HG03060 (cell line): Measurements from ENCODE around the gene CD68.

Source experiments
- ATAC-seq: cut with Tn5 transposase; IDR thresholded peaks from one replicate; pipeline ENCODE4 v1.9.1; 2021; ENCODE audit warnings: low read depth, moderate number of reproducible peaks; ENCODE audit not compliant: unreplicated experiment

The CD68 gene, protein sequence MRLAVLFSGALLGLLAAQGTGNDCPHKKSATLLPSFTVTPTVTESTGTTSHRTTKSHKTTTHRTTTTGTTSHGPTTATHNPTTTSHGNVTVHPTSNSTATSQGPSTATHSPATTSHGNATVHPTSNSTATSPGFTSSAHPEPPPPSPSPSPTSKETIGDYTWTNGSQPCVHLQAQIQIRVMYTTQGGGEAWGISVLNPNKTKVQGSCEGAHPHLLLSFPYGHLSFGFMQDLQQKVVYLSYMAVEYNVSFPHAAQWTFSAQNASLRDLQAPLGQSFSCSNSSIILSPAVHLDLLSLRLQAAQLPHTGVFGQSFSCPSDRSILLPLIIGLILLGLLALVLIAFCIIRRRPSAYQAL

DNA sequence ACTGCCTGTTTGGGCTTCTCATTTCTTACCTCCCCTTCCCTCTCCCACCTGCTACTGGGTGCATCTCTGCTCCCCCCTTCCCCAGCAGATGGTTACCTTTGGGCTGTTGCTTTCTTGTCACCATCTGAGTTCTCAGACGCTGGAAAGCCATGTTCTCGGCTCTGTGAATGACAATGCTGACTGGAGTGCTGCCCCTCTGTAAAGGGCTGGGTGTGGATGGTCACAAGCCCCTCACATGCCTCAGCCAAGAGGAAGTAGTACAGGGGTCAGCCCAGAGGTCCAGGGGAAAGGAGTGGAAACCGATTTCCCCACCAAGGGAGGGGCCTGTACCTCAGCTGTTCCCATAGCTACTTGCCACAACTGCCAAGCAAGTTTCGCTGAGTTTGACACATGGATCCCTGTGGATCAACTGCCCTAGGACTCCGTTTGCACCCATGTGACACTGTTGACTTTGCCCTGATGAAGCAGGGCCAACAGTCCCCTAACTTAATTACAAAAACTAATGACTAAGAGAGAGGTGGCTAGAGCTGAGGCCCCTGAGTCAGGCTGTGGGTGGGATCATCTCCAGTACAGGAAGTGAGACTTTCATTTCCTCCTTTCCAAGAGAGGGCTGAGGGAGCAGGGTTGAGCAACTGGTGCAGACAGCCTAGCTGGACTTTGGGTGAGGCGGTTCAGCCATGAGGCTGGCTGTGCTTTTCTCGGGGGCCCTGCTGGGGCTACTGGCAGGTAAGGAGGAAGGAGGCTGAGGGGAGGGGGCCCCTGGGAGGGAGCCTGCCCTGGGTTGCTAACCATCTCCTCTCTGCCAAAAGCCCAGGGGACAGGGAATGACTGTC, at the start of gene CD68:
Gene CD68 (plus strand): TSS at position 638 of the 833 bp plus-strand sequence. CDS start 40 bp downstream, at position 678.
- ATAC-seq: peak; percentile 30

DNA sequence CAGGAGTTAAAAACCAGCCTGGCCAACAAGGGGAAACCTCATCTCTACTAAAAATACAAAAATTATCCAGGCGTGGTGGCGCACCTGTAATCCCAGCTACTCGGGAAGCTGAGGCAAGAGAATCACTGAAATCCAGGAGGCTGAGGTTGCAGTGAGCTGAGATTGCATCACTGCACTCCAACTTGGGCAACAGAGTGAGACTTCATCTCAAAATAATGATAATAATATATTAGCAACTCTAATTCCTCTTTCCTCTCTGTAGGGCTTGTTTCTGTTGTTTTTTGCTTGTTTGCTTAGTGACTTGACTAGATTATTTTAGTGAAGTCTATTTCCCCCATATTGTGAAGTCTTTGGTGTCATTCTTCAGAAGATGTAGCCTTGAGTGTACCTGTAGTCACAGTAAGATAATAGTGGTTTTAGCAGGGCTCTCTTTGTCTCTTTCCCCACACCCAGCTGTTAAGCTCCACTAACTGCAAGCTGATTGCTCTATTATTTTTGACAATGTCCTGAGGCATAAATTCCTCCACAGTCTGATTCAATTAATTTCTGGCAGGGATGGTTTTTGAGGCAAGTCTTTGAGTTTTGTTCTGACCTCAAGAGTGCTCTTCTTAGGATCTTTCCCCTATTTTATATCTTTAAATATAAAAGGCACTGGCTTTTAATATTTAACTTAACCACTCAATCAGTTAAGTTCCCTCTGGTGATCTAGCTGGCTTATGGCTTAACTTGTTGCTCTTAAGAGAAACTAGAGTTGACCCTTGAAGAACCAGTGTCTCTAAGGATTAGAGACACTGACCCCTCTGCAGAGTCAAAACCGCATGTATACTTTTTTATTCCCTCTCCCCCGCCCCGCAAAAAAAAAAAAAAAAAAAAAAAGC, 49.2 kb upstream of the CD68 start:
- ATAC-seq: no peak

DNA sequence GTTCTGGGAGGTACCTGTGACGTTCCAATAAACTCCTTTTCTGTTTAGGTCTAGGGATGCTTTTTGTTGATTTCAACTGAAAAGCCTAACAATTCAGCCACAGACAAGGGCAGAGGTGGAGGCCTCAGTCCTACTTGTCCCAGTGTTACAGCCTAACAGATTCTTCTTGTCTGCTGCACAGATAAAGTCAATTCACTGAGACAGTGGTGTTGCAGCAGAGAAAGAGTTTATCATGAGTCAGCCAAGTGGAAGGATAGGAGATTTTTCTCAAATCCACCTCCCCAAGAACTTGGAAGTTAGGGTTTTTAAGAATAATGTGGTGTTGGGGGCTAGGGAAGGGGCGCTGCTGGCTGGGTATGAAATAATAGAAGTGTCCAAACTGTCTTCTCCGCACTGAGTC, 41.4 kb upstream of the CD68 start:
- ATAC-seq: no peak

DNA sequence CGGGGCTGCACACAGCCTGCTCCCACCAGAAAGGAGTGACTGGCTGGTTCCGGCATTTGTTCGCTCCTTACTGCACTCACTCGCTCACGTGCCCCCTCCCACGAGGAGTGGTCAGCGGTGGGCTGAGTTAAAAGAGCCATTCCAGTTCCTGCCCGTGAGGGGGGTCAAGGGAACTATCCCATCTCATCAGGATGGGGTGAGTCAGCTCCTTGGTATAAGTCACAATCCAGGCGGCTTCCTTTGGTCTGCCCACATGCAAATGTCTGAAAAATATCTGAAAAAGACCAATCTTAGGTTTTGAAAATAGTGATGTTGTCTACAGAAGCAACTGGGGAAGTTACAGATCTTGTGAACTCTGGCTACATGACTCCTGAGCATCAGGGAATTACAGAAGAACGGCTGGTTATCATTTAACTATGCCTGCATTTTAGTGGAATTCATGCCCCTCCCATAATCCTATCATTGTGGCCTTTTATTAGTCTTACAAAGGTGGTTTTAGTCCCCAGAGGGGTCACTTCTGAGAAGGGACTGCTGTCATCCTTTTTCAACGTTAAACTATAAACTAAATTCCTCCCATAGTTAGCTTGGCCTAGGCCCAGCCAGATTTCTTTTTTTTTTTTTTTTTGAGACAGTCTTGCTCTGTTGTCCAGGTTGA, 40.4 kb upstream of the CD68 start:
- ATAC-seq: no peak

DNA sequence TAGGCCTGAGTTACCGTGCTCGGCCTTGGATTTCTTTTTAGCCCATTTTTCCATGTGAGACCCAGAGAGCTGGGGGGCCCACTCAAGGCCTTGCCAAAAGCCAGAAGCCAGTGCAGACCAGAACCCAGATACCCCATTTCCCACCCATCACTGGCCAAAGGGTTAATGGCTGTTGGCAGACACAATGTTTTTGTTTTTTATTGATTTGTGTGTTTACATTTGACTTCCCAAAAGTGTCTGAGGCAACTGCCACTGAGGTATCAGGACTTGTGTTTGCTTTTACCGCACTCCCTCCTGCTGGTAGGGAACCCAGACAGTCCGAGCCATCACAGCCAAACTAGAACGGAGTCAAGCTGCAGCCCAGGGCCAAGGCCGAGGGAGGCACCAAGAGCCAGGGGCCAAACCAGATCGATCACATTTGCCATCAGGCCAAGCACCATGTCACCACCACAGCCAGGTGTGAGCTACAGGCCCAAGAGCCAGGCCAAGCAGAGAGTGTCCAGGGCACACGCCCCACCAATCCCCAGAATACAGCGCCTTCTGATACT, 38.3 kb upstream of the CD68 start:
- no peak for ATAC-seq

DNA sequence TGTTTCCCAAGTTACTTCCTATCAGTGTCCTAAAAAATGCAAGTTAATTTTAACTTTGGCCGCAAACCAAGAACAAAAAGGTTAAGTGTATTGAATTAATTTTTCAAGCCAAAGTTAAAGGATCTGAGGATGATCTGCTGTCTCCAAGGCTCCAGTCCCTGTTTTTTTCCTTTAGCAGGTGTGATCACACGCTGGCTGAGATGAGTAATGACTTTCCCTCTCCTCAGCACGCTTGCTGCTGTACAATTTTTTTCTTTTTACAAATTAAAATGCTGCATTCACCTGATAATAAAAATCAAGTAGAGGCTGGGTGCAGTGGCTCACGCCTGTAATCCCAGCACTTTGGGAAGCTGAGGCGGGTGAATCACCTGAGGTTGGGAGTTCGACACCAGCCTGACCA, 34.5 kb upstream of the CD68 start:
- ATAC-seq: no peak

DNA sequence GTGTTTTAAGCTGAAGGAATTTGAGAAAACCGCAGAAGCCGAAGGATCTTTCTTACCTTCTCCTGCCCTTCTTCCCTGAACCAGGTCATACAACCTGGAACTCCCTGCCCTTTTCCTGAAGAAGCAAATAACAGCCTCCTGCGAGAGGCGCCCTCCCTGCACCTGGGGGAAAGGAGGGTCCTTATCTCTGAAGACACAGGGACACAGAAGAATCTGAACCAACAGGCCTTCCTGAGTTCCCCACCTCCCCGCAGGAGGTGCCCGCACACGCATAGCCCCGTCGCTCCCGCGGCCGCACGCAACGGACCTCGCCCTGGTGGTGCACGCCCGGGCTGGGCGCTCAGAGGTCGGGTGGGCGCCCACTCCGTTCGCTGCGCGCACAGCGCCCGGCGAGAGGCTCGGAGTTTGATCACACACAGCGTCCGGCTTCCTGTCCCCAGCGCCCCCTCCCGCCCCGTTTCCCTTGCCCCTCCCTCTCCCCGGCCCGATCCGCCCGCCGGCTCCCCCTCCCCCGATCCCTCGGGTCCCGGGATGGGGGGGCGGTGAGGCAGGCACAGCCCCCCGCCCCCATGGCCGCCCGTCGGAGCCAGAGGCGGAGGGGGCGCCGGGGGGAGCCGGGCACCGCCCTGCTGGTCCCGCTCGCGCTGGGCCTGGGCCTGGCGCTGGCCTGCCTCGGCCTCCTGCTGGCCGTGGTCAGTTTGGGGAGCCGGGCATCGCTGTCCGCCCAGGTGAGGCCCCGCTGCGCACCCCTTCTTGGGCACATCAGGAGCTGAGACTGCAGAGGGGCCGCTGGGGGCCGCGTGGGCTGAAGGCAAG, 30.6 kb upstream of the CD68 start, which contains the start of gene TNFSF12:
Gene TNFSF12 (plus strand): TSS at position 474 of the 816 bp plus-strand sequence. CDS start 96 bp downstream, at position 570.
- no peak for ATAC-seq

DNA sequence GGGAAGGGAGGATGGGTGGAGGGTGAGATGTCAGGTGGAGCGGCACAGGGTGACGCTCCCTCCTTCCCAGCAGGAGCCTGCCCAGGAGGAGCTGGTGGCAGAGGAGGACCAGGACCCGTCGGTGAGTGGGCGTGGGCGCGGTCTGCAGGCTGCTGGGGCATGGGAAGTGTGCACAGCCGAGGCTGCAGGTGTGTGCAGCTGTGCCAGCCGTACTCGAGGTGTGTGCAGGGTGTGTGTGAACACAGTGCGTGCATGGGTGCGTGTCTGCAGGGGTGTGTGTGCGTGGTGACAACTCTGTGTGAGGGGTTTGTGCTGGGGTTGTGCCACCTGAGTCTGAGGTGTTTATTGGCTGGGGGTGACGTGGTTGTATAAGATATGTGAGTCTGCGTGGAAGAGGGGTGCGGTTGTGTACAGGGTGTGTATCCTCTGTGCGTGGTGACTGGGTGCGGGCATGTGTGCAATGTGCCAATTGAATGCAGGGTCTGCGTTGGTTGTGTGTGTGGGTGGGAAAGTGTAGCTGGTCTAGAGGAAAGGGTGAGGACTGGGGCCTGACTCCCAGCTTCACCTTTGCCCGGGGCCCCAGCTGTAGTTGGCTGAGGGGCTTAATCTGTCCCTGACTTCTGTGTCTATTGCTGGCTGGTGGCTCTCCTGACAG, 29.9 kb upstream of the CD68 start:
- ATAC-seq: no peak

DNA sequence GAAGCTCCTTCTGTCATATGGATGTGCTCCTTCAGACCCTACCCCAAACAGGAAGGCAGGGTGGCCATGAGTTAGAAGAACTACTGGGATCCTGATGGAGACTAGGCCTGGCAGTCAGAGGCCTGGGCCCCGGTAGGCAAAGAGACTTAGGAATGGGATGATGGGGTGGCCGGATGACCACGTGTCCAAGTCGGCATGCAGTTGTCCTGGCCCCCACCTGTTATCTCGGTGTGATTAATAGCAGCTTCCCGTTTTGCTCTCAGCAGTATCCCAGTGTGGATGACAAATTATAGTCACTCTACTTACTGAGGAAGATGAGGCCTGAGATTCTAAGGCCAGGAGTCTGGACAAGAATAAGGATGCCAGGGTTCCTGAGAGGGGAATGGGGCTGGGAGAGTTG, 29.1 kb upstream of the CD68 start:
- ATAC-seq: no peak

DNA sequence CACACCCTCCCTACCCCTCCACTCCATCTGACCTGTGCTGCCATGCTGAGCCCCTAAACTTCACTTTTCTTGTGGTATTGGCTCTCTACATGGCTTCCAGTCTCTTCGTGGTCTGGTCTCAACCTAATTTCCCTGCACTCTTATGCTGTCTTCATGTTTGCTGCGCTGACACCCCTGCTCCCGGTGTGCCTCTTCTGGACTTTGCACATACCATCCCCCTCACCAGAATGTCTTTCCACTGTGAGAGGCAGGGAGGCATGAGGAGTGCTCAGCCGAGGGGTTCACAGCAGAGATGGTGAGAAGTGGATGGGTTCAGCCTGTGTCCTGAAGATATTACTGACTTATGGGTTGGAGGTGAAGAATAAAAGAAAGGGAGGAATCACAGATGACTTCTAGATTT, 28.0 kb upstream of the CD68 start:
- ATAC-seq: no peak

DNA sequence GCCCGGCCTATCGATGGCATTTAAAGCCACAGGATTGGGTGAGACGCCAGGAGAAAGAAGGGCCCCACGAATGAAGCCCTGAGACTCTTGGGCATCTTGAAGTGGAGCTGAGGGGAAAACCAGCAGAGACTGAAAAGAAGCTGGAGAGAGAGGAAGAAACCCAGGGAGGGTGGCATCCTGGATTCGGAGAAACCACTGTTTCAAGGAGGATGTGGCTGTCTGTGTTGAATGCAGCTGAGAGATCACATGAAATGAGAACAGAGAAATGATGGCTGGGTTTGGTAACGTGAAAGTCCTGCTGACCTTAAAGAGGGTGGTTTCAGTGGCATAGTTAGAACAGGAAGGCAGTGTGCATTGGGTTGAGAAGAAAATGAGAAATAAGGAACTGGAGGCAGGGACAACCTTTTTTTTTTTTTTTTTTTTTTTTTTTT, 26.8 kb upstream of the CD68 start:
- ATAC-seq: peak; percentile 58

DNA sequence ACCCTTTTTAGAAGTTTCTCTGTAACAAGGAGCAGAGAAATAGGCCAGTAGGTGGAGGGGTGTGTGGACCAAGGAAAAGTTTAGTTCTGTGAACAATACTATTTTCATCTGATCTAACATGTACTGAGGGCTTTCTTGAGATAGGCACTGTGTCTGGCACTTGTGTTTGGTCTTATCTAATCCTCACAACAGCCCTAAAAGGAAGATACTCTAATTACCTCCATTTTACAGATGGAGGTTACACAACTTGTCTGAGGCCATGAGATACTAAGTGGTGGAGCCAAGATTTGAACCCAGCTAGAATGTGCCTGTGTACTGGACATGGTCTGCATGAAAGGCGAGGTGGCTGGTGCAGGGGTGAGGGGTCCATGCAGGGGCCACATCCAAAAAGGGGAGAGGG, 26.1 kb upstream of the CD68 start:
- no peak for ATAC-seq

DNA sequence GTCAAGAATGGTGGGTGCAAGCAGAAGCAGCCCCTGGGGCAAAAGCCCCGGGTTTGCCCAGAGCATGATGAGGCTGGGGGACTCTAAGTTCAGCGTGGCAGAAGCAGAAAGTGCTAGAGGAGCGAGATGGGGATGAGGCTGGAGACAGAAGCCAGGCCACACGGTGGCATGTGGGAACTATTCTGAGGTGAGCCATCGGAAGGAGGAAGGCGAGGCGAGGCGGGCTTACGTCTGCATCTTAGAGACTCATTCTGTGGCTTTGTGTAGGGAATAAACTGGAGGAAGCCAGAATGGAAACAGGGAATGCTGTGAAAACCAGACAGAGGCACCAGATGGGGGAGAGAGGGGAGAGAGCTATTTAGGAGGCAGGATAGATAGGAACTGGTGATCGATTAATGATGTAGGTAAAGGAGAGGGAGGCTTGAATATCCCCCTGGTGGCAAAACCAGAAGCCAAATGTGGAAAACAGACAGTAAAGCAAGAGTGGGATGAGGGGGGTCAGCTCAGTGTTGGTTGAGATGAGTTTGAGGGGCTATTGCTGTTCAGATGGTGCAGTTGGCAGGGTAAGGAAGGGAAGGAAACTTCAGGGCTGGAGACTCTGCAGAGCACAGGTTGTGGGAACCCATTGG, 24.0 kb upstream of the CD68 start:
- no peak for ATAC-seq

DNA sequence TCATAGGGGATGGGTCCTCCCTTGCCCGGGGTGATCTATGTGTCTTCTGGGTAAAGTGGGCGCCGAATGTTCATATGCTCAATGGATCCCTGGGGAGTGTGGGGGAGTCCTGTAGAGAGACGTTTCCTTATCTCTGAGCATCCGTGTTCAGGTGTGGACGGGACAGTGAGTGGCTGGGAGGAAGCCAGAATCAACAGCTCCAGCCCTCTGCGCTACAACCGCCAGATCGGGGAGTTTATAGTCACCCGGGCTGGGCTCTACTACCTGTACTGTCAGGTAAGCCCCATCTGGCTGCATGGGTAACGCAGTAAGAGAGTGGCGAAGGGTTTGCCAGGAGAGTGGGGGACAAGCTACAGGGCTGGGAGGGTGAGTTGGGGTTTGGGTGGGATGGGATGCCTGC, 22.8 kb upstream of the CD68 start:
- ATAC-seq: no peak

DNA sequence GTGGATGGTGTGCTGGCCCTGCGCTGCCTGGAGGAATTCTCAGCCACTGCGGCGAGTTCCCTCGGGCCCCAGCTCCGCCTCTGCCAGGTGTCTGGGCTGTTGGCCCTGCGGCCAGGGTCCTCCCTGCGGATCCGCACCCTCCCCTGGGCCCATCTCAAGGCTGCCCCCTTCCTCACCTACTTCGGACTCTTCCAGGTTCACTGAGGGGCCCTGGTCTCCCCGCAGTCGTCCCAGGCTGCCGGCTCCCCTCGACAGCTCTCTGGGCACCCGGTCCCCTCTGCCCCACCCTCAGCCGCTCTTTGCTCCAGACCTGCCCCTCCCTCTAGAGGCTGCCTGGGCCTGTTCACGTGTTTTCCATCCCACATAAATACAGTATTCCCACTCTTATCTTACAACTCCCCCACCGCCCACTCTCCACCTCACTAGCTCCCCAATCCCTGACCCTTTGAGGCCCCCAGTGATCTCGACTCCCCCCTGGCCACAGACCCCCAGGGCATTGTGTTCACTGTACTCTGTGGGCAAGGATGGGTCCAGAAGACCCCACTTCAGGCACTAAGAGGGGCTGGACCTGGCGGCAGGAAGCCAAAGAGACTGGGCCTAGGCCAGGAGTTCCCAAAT, 22.2 kb upstream of the CD68 start:
- ATAC-seq: no peak

DNA sequence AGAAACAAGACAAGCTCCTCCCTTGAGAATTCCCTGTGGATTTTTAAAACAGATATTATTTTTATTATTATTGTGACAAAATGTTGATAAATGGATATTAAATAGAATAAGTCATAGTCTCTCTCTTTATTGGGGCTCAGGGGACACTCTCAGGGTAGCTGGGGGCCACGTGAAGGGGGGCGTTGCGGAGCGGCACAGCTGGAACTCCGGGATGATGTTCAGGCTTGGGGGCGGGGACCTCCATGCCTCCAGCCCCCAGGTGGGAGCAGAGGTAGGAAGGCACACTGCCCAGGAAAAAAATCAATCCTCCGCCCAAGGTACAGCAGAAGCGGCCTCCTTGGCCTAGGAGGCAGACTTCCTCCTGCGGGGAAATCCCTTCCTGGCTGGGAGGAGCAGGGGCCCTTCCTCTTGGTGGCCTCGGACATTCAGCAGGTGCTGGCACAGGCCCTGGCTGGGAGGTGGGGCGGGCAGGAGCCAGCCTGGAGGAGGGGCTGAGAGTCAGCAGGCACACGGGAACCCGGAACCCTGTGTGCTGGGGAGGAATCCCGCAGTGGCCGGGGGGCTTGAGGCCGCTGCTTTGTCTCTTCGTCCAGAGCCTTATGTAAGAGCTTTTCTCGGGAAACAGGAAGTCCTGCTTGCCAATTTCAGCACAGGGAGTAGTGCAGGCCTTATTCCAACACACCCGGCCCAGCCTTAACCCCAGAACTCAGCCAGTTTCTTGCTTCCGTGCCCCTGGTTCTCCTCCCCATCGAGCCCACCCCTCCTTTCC, 21.5 kb upstream of the CD68 start:
- ATAC-seq: no peak
